Fibroblast of pulmonary artery (primary cell): ENCODE results near the gene RNF167.

Experiments
- DNase-seq: peaks from one replicate; pipeline ENCODE4 v3.0.0-alpha.2; 2010; ENCODE audit warnings: low read depth
- H3K4me3 ChIP-seq: replicated peaks from 2 replicates; pipeline ENCODE4 v1.5.1; 2011; ENCODE audit warnings: low read depth, mild to moderate bottlenecking, control low read depth, low read length, moderate library complexity
- TF ChIP-seq, protein P1 (sequence below): IDR thresholded peaks from 2 replicates; pipeline ENCODE4 v1.5.1; 2011; ENCODE audit warnings: mild to moderate bottlenecking, control low read depth, low read length, inconsistent platforms; ENCODE audit errors: missing control alignments

RNF167 gene

DNA sequence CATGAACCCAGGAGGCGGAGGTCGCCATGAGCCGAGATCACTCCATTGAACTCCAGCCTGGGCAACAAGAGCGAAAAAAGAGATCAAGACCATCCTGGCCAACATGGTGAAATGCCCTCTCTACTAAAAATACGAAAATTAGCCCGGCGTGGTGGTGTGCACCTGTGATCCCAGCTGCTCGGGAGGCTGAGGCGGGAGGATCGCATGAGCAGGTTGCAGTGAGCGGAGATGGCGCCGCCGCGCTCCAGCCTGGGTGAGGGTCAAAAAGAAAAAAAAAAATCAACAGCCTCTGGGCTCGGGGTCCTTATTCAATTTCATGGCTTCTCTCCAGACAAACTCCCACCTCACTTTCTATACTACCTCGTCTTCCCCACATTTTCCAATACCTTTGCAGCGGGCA, 11.2 kb upstream of the RNF167 start:
- TF ChIP-seq, protein P1, sequence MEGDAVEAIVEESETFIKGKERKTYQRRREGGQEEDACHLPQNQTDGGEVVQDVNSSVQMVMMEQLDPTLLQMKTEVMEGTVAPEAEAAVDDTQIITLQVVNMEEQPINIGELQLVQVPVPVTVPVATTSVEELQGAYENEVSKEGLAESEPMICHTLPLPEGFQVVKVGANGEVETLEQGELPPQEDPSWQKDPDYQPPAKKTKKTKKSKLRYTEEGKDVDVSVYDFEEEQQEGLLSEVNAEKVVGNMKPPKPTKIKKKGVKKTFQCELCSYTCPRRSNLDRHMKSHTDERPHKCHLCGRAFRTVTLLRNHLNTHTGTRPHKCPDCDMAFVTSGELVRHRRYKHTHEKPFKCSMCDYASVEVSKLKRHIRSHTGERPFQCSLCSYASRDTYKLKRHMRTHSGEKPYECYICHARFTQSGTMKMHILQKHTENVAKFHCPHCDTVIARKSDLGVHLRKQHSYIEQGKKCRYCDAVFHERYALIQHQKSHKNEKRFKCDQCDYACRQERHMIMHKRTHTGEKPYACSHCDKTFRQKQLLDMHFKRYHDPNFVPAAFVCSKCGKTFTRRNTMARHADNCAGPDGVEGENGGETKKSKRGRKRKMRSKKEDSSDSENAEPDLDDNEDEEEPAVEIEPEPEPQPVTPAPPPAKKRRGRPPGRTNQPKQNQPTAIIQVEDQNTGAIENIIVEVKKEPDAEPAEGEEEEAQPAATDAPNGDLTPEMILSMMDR = no peak
- DNase-seq = no peak
- no peak overlapping the region for H3K4me3 ChIP-seq

DNA sequence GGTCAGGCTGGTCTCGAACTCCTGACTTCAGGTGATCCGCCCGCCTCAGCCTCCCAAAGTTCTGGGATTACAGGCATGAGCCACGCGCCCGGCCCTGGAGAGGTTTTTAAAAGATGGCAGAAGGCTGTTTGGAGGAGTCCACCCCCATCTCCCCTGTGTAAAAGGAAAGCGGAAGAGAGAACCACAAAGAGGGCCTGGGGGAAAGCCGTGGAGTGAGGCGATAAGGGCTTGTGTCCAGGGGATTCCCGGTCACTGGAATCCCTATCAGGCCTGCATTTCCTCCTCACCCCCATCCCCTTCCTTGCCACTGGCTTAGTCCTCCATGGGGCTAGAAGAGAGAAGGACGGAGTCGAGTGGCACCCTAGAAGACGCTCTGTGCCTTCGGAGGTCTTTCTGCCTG, 8.1 kb upstream of the RNF167 start, which contains the start of gene GP1BA:
GP1BA (plus strand) TSS at position 315 of the 400 bp plus-strand sequence. CDS start 328 bp downstream, outside the sequence.
- H3K4me3 ChIP-seq = no peak within 1 kb of the TSS
- DNase-seq = no peak
- TF ChIP-seq, protein P1 = no peak

DNA sequence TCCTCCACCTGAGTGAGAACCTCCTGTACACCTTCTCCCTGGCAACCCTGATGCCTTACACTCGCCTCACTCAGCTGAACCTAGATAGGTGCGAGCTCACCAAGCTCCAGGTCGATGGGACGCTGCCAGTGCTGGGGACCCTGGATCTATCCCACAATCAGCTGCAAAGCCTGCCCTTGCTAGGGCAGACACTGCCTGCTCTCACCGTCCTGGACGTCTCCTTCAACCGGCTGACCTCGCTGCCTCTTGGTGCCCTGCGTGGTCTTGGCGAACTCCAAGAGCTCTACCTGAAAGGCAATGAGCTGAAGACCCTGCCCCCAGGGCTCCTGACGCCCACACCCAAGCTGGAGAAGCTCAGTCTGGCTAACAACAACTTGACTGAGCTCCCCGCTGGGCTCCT, 7.3 kb upstream of the RNF167 start:
- TF ChIP-seq, protein P1 = no peak
- H3K4me3 ChIP-seq = no peak overlapping the region
- no peak for DNase-seq

DNA sequence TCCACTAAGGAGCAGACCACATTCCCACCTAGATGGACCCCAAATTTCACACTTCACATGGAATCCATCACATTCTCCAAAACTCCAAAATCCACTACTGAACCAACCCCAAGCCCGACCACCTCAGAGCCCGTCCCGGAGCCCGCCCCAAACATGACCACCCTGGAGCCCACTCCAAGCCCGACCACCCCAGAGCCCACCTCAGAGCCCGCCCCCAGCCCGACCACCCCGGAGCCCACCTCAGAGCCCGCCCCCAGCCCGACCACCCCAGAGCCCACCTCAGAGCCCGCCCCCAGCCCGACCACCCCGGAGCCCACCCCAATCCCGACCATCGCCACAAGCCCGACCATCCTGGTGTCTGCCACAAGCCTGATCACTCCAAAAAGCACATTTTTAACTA, 6.4 kb upstream of the RNF167 start:
- H3K4me3 ChIP-seq = no peak overlapping the region
- no peak for DNase-seq
- TF ChIP-seq, protein P1 = no peak

DNA sequence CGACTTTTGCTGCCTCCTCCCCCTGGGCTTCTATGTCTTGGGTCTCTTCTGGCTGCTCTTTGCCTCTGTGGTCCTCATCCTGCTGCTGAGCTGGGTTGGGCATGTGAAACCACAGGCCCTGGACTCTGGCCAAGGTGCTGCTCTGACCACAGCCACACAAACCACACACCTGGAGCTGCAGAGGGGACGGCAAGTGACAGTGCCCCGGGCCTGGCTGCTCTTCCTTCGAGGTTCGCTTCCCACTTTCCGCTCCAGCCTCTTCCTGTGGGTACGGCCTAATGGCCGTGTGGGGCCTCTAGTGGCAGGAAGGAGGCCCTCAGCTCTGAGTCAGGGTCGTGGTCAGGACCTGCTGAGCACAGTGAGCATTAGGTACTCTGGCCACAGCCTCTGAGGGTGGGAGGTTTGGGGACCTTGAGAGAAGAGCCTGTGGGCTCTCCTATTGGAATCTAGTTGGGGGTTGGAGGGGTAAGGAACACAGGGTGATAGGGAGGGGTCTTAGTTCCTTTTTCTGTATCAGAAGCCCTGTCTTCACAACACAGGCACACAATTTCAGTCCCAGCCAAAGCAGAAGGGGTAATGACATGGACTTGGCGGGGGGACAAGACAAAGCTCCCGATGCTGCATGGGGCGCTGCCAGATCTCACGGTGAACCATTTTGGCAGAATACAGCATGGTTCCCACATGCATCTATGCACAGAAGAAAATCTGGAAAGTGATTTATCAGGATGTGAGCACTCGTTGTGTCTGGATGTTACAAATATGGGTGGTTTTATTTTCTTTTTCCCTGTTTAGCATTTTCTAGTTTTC, 5.7 kb upstream of the RNF167 start:
- TF ChIP-seq, protein P1 = peak; percentile 36
- H3K4me3 ChIP-seq = no peak overlapping the region
- DNase-seq = peak; percentile 38

DNA sequence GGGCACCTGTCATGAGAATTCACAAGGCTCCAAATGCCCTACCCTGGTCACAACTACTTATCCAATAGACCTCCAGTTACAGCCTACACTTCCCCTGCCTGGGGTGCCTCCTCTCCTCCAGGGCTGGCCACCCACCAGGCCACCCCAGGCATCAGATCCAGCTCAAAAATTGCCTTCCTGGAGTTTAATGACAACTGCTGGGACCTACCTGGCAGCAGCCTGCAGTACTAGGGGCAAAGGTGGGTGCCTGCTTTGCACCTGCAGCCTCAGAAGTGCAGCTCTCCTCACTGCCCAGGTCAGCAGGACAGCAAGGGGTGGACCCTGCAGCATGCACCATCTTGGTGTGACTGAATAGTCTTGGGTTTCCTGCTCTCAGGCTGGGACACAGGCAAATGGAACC, 4.4 kb upstream of the RNF167 start:
- TF ChIP-seq, protein P1 = no peak
- DNase-seq = no peak
- no peak overlapping the region for H3K4me3 ChIP-seq

DNA sequence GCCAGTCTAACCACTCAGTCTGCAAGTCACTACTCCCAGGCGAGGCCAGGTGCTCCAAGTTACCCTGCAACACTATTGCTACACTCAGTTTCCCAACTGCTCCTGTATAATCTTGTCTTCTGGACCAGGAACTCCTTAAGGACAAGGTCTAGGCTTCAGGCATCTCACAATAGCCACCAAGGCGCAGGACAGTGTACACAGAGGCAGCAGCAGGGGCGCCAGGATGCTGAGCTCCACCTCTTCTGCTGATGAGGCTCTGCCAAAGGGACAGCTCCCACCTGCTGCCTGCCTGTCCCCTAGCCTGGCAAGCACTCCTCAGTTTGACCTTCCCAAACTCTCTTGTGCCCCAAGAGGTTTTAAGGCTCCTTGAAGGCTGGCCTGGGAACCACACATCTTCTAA, 3.6 kb upstream of the RNF167 start:
- H3K4me3 ChIP-seq = no peak overlapping the region
- DNase-seq = no peak
- TF ChIP-seq, protein P1 = no peak
